ENCODE measurements around the gene MYRF.

GRCh38 chr11:61734767-61735166 lies 17.7 kb upstream of the MYRF start:
- TF ChIP-seq ZNF596 (tag by site-specific recombination; IDR thresholded peaks at IDR 0.05) (no peak), ZNF610 (tag by site-specific recombination; IDR thresholded peaks at IDR 0.05; ENCODE audit: borderline replicate concordance) (no peak)
